HUDEP-2 (cell line): Measurements from ENCODE around the gene ALB.

Source experiments
- DNase-seq, 76 experiments: peaks; one replicate each; lab custom pipeline; 2025; ENCODE audit not compliant: unreplicated experiment in 76 of 76; lab: John Stamatoyannopoulos, UW

ALB gene

GRCh38 chr4:73429118-73429517 lies 25.0 kb downstream of the ALB start:
- DNase-seq: no peak

GRCh38 chr4:73429826-73430587 lies 25.9 kb downstream of the ALB start:
- DNase-seq: no peak

GRCh38 chr4:73431813-73432168 lies 27.7 kb downstream of the ALB start:
- no peak for DNase-seq

GRCh38 chr4:73432169-73433000 lies 28.3 kb downstream of the ALB start:
- no peak for DNase-seq

GRCh38 chr4:73433140-73433539 lies 29.1 kb downstream of the ALB start:
- DNase-seq: no peak

- peak in 1 of 76 experiments; percentile 2 for DNase-seq
Measured at GRCh38 chr4:73434311-73434710, 30.2 kb downstream of the ALB start.

GRCh38 chr4:73435984-73436383 lies 31.9 kb downstream of the ALB start, which contains the start of gene AFP:
Gene AFP, plus strand, starts transcription at chr4:73436221. Its CDS starts 42 bp downstream, at chr4:73436263.
- no peak for DNase-seq

- no peak for DNase-seq
Measured at GRCh38 chr4:73436674-73437557, 32.8 kb downstream of the ALB start.

- DNase-seq: no peak
Measured at GRCh38 chr4:73437558-73437956, 33.5 kb downstream of the ALB start.

GRCh38 chr4:73438048-73438447 lies 34.0 kb downstream of the ALB start:
- DNase-seq: no peak

- no peak for DNase-seq
Measured at GRCh38 chr4:73438582-73439215, 34.6 kb downstream of the ALB start.

- DNase-seq: no peak
Measured at GRCh38 chr4:73439445-73439844, 35.4 kb downstream of the ALB start.

GRCh38 chr4:73439991-73440390 lies 35.9 kb downstream of the ALB start:
- DNase-seq: no peak

- DNase-seq: no peak
Measured at GRCh38 chr4:73440653-73441052, 36.6 kb downstream of the ALB start.

- DNase-seq: no peak
Measured at GRCh38 chr4:73442275-73442674, 38.2 kb downstream of the ALB start.

- DNase-seq: no peak
Measured at GRCh38 chr4:73443224-73443623, 39.1 kb downstream of the ALB start.

GRCh38 chr4:73445383-73446335 lies 41.6 kb downstream of the ALB start:
- DNase-seq: no peak

GRCh38 chr4:73446336-73446938 lies 42.4 kb downstream of the ALB start:
- peak in 29 of 76 experiments; percentile 1 to 59 (median 23) for DNase-seq

- DNase-seq: no peak
Measured at GRCh38 chr4:73447671-73448070, 43.6 kb downstream of the ALB start.
